Measurements from ENCODE around the gene ATP2C1.
"Not testable (repeated sequence)": the region's sequence is repeated elsewhere in the genome, so short reads cannot be mapped to it uniquely, and the experiment has no call there.

The ATP2C1 gene

DNA sequence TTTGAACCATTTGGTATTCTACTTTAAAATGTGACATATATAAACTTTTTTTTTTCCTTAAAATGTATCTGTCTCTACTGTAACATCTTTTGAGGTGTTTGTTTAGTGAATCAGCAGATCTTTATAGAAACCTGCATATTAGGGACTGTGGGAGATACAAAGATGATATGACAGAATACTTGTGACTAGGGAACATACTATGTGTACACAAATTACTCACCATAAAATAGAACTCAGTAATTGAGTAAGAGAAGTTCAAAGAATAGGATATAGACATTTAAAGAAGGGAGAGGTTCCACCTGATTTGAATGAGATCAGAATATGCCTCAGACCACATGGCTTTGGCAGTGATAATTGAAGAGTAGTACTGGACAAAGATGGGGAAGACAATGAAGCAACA is 47.9 kb downstream of the ATP2C1 start:
- DNase-seq: no peak

DNA sequence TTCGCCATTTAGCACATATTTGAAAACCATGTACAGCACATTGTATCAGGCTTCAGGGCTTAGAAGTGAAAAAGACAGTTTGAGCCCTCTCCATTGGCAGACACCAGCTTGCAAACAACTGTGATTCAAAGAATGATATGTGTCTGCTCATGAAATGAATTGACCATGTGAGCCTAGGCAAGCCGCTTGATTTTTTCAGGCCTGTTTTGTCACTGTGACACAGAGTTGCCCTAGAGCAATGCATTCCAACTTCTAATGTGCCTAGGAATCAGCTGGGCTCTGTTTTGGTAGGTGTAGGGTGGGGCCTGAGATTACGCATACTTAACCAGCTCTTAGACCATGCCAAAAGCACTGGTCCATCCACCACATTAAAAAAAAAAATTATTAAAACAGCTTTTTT is 53.0 kb downstream of the ATP2C1 start:
- no peak for DNase-seq

DNA sequence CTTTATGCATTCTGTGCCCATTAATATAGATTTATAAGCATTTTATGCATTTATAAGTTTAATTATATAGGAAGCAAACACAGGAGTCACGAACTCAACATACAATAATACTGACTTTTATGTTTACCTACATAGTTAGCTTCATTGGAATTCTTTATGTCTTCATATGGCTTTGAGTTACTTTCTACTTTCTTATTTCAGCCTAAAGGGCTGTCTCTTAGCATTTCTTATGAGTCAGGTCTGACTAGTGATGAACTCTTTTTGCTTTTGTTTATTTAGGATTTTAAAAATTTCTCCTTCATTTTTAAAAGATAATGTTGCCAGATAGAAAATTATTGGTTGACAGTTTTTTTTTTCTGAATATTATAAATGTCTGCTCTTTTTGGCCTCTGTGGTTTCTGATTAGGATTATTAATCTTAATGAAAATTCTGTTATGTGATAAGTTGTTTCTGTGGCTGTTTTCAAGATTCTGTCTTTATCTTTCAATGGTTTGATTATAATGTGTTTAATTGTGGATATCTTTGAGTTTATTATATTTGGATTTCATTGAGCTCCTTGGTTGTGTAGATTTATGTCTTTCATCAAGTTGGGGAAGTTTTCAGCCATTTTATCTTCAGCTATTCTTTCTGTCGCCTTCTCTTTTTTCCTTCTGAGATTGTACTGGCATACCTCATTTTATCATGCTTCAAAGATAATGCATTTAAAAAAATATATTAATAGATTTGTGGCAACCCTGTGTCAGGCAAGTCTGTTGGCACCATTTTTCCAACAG is 54.3 kb downstream of the ATP2C1 start:
- no peak for DNase-seq

DNA sequence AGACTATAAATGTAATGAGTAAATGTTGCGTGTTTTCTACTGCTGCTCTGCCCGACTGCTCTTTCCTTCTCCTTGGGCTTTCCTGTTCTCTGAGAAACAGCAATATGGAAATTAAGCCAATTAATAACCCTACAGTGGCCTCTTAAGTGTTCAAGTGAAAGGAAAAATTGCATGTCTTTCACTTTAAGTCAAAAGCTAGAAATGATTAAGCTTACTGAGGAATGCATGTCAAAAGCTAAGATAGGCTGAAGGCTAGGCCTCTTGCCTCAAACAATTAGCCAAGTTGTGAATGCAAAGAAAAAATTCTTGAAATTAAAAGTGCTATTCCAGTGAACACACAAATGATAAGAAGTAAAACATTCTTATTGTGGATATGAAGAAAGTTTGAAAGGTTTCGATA is 55.0 kb downstream of the ATP2C1 start:
- no peak for DNase-seq

DNA sequence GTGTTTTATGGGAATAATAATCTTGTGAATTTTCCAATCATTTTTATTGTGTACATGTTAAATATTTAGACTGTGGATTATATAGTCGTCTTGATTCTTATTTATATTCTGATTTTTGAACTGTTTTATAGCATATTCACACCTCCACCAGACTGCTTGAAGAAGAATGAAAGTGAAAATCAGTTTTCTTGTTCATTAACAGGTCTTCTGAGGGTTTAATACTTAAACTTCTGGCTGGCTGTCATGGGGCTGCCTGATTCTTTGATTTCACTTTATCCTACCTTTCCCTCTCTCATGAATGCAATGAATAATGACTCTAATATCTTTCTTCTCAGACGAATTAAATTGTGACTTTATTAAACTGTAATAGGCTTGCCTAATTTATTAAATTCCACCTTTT is 56.2 kb downstream of the ATP2C1 start:
- DNase-seq: no peak

DNA sequence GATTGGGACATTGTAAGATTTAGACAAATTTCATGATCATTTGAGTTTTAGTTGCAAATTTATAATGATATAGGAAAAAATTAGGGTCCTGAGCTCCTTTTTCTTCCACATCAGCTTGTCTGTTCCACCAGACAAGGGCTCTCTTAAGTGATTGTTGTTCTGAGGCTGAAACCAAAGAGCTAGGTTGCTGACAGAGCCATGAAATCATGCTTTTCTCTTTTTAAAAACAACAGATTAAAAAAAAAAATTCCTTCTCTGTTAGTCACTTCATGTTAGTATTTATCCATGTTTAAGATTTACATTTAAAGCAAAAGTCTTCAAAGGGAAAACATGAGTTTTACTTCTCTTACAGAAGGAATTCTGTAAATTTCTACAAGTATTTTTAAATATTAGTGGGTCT is 56.8 kb downstream of the ATP2C1 start:
- no peak for DNase-seq

DNA sequence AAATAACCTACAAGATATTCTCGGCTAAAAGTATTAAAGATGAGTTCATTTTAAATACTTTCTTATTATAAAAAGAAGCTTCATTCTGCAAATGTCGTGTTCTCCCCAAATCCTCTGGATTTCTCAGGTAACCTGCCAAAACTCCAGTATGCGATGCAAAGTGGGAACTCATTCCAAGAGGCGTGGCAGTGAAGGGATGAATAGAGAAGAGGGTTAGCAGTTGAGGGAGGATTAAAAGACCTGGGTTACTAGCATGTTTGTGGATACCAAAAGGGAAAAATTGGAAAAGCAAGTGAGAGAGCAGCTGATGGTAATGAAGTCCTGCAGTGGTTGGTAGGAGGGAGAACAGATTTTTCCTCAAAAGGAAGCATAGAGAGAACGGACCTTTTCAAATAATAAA is 61.6 kb downstream of the ATP2C1 start:
- no peak for DNase-seq

DNA sequence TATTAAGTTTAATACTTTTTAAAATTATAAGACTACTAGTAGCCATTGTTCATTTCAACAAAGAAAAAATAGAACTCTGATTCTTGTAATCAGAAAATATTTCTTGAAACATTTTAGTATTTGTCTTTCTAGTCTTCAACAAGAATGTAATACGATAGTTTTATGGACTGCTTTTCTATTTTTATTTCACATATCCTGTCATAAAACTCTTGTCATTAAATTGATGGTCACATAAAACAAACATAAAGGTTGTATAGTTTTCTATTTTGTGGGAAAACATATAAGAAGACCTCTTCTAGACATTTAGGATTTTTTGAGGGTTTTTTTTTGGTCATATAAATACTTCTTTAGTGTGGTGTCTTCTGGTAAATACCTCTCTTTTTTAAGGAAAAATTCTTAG is 62.4 kb downstream of the ATP2C1 start:
- no peak for DNase-seq

DNA sequence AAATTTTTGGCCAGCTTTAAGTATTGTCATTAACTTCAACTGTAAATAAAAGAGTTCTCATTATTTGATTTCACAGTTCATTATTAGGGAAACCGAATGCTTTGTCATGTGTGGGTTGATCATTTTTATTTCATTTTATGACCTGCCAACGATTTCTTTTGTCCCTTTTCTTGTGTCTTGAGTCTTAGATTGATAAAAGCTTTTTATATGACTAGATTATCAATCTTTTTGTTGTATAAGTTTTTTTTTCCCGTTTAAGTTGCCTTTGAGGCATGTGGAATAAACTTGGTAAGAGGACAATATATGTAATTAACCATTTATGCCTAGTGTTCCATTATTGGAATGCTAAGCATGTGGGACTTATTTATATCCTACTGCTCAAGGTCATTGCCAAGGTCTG is 62.8 kb downstream of the ATP2C1 start:
- no peak for DNase-seq

DNA sequence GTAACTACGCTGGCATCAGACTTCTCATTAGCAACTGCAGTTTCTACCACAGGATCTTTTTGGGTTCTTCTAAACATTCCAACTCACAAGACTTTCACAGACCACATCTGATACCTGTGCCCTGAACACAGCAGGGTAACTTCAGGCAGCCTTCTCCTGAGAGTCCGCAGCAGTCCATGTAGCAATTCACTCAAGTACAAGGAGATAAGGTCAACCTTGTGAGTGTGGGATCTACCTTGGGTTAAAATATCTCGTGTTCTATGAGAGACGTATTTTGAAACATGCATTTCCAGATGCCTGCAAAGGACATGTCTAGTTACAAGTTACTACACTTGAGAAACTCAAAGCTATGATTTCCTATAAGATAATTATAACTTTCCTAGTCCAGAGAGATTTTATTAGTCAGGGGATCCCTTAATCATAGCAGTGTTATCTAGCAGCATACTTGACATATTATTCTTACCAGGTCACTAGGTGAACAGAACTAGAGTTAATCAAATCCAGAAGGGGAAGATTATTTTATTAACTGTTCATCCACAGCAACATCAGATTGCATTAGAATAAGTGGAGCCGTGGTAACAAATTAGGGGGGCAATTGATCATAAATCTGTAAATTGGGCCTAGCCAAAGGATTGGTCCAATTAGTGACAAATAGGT is 66.4 kb downstream of the ATP2C1 start:
- DNase-seq: no peak

DNA sequence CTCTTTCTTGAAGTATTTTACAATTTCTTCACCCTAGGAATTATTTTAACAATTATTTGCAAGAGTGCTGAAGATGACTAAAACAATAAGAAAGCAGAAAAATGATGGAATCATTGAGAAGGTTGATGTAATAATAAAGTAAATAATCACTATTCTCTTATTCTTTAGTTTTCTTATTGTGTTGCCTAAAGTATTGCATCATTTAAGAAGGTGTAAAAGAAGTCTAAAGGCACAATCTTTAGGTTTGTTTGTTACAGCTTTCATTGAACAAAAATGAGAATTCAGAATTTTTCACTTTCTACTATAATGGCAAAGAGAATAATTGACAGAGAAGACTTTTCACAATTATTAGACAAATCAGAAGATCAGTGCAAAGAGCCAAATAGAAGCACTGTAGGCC is 67.6 kb downstream of the ATP2C1 start:
- DNase-seq: no peak

DNA sequence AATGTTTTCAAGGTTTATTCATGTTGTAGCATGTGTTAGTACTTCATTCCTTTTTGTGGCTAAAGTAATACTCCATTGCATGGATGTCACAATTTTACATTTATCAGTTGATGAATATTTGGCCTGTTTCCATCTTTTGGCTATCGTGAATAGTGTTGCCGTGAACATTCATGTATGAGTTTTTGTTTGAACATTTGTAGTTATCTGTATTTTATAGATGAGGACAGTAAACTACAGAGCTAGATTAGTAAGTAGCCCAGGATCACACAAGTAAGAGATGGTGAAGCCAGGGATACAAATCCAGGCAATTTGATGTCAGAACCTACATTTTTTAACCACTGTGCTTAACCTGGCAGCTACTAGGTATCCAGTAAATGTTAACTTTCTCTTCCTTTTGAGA is 69.6 kb downstream of the ATP2C1 start:
- DNase-seq: no peak

DNA sequence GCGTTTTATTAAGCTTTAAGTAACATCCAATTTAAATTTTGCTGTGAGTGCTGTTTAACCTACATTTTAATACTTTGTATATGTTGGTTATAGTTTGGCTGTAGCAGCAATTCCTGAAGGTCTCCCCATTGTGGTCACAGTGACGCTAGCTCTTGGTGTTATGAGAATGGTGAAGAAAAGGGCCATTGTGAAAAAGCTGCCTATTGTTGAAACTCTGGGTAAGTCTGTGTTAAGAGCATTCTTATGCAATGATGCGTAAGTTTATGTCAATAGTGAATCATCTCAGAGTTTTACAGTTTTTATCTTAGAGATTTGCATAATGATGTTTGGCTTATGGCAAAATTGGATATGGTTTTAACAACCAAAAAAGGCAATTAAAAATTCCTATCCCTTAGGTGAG is 70.0 kb downstream of the ATP2C1 start:
- DNase-seq: no peak

DNA sequence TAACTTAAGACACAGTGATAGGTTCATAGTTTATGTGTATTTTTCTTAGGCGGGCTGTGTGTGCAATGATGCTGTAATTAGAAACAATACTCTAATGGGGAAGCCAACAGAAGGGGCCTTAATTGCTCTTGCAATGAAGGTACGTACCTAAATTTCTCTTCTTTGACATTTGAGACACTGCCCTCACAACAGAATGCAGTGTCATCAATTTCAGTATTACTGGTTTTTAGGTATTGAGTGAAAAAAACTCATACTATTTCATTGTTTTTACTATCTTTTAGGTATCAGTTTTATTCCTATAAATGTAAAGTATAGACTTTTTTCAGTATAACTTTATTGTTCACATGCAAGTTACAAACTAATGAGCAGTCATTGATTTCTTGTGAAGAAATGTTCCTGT is 73.4 kb downstream of the ATP2C1 start:
- DNase-seq: no peak

DNA sequence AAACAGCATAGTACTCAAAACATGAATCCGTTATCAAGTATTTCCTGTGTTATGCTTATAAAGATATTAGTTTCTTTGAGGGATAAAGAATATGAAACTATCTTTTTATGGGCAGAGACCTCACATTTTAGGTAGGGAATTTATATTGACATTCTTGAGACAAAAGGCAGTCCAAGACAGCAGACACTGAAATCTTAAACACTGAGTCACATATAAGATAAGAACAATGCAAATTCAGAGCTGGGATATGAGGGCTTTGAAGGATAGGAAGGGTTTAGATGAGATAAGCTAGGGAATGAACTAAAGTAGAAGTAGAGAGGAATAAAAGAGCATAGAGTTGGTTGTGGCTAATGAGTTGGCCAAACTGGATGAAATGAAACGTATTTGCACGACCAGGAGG is 74.3 kb downstream of the ATP2C1 start:
- DNase-seq: no peak

DNA sequence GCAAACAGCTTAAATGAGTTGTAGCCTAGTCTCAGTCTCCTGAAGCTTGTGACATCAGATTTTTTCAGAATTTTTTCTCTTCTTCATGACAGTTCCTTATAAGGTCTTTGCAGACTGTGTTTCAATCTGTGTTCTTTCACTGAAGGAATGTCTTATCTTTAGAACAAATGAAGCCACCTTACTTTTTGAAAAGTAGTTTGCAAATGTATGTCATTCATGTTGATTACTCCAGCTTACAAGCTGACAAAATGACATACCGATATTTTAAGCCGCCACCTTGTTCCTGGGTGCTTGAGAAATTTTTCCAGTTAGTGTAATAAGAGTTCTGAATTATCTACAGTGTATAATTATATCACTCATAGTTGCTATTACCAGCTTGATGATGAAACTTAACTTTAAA is 75.7 kb downstream of the ATP2C1 start:
- no peak for DNase-seq

DNA sequence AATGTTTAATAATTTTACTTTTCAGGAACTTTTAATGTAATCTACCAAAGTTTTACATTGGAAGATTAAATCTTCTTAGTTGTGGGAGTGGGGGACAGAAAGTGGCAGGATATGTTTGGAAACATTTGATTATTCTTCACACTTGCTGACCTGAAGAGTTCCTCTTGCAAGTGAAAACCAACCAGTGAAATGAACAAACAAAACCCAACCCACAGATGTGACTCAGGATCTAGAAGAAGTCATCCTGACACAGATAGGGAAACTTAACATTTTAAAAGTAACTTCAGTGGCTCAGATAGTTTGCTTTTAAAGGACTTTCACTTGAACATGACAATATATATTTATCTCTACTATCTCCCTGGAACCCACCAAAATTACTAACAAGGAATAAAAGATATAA is 77.3 kb downstream of the ATP2C1 start:
- DNase-seq: no peak

DNA sequence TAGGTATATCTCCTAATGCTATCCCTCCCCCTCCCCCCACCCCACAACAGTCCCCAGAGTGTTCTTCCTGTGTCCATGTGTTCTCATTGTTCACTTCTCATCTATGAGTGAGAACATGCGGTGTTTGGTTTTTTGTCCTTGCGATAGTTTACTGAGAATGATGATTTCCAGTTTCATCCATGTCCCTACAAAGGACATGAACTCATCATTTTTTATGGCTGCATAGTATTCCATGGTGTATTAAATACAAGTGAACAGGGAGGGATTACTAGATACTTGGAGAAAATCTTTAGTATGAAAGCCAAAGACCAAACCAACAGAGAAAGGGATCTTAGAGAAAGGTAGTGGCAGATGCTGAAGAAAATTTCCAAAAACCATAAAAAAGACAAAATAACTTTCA is 78.7 kb downstream of the ATP2C1 start:
- DNase-seq: not testable (repeated sequence)

DNA sequence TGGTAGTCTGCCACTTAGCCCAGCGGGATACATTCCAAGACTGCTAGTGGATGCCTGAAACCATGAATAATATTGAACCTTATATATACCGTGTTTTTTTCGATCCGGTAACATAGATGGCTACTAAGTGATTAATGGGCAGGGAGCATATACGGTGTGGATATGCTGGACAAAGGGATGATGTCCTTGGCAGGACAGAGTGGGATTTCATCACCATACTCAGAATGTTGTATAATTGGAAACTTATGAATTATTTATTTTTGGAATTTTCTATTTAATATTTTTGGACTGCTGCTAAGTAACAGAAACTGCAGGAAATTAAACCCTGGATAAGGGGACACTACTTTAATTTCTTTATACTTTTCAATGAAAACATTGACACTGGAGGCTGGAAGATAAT is 79.5 kb downstream of the ATP2C1 start:
- DNase-seq: no peak

DNA sequence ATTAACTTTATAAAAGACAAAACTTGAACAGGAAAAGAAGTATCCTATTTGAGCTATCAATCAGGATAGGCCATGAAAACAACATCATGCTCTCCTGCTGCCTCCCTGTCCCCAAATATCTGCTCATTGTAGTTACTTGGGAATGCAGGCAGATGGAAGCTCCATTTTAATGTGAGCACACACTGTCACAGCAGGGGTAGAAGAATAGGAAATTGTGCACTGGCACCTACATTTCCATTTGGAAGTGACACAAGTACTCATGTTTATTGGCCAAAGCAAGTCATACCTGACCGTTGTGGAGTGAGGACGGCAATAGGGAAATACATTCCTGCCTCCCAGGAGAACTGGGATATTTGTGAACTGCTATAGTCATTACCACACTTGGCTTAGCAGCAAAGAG is 80.3 kb downstream of the ATP2C1 start:
- no peak for DNase-seq

DNA sequence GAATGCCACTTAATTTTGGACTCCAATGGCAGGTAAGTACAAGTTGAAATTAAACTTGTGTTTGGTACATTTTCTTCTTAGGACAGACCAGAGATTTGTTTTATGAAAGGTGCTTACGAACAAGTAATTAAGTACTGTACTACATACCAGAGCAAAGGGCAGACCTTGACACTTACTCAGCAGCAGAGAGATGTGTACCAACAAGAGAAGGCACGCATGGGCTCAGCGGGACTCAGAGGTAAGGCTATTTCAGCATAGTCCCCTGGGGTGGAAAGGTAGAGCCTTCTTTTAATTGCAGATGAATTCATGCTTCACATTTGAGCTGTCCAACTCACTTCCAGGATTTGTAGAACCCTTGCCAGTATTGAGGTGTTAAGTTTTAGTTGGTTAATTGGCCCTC is 81.4 kb downstream of the ATP2C1 start:
- no peak for DNase-seq

DNA sequence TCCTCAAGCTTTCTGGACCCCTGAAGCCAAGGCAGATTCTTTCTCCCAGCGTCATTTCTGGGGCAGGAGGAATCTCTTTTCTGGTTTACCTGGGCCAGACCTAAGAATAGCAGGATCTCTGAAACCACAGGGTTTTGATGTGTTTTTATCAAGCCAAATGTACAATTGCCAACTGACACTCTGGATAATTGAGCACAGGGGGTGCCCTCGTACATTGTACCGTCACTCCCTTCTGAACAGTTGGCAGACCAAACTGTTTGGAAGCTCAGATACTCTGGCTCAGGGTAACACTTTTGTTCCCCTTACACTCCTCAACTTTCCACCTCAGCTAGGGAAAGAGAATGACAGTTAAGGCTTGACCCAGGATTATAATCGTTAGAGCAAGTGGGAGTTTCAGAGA is 82.8 kb downstream of the ATP2C1 start:
- no peak for DNase-seq

DNA sequence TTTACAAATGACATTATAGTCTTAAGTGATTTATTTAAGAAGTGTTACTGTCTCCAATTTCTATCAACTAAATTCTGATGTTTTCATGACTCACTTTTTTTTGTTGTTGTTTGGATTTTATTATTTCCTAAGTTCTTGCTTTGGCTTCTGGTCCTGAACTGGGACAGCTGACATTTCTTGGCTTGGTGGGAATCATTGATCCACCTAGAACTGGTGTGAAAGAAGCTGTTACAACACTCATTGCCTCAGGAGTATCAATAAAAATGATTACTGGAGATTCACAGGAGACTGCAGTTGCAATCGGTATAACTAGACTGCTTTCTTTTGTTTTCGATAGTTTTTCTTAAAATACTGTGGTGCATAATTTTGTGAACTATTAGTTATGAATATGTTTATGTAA is 85.2 kb downstream of the ATP2C1 start:
- no peak for DNase-seq

DNA sequence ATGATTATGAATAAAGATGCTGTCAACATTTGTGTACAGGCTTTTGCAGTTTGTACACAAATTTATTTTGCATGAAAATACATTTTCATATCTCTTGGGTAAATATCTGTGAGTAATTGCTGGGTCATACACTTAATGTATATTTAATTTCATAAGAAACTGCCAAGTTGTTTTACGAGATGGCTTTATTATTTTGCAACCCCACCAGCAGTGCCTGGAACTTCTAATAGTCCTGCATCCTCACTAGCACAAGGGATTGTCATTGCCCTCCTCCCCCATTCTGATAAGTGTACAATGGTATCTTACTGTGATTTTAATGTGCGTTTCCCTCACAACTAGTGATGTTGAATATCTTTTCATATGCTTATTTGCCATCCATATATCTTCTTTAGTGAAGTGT is 87.6 kb downstream of the ATP2C1 start:
- no peak for DNase-seq

DNA sequence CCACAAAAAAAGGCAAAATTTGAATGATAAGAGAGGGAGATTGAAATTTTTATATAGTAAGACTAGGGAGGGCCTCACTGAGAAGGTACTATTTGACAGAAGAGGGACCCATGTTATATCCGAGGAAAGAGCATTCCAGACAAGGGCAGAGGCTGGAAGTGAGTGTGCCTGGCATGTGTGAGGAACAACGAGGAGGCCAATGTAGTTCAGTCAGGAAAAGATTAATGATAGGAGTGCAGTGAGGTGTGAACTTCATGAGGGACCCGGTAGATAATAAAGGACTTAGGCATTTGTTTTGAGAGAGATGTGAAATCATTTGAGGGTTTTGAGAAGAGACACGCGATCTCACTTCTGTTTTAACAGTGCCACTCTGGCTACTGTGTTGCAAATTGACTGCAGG is 96.4 kb downstream of the ATP2C1 start:
- no peak for DNase-seq

Measured in left hindlimb (tissue), 1 donor.